Suprapubic skin (tissue), 4 donors: ENCODE data around the gene USP6NL.

ENCODE experiments used
- EP300 ChIP-seq: sonication (generic); formaldehyde crosslinking; IDR thresholded peaks from one replicate; pipeline ENCODE4 v1.6.1; 2017; ENCODE audit warnings: antibody characterized with exemption
- POLR2A ChIP-seq, 2 donors: fragments of 450-650 bp; IDR thresholded peaks; one replicate each; pipeline ENCODE4 v1.6.1; 2017; ENCODE audit warnings: antibody characterized with exemption in 2 of 2, mild to moderate bottlenecking in 2 of 2, moderate library complexity in 2 of 2
- POLR2AphosphoS5 ChIP-seq, 3 donors: sonication (generic); formaldehyde crosslinking; IDR thresholded peaks; one replicate each; pipeline ENCODE4 v1.6.1; 2017; ENCODE audit warnings: antibody characterized with exemption in 3 of 3
- TF ChIP-seq, protein P1 (sequence below), 2 donors: fragments of 200-600 bp in 1 of 2; fragments of 450-650 bp in 1 of 2; sonication (generic) in 1 of 2; IDR thresholded peaks; one replicate each; pipeline ENCODE4 v1.5.1; 2016 to 2019; ENCODE audit warnings: antibody characterized with exemption in 2 of 2, mild to moderate bottlenecking in 1 of 2, moderate library complexity in 1 of 2

DNA sequence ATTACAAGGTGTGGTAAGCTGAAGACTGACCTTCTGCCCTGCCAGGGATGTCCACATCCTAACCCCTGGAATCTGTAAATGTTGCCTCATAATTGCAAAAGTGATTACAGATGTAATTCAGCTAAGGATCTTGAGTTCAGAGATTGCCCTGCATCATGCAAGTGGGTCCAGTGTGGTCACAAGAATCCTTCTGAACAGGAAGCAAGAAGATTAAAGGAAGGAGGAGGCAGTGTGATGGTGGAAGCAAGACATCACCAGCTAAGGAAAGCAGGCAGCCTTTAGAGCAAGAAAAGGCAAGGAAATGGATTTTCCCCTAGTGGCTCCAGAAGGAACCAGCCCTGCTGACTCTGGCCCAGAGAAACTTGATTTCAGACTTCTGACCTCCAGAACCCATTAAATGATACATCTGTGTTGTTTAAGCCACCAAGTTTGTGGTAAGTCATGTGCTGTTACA lies 78.1 kb downstream of the USP6NL start:
- TF ChIP-seq, protein P1, sequence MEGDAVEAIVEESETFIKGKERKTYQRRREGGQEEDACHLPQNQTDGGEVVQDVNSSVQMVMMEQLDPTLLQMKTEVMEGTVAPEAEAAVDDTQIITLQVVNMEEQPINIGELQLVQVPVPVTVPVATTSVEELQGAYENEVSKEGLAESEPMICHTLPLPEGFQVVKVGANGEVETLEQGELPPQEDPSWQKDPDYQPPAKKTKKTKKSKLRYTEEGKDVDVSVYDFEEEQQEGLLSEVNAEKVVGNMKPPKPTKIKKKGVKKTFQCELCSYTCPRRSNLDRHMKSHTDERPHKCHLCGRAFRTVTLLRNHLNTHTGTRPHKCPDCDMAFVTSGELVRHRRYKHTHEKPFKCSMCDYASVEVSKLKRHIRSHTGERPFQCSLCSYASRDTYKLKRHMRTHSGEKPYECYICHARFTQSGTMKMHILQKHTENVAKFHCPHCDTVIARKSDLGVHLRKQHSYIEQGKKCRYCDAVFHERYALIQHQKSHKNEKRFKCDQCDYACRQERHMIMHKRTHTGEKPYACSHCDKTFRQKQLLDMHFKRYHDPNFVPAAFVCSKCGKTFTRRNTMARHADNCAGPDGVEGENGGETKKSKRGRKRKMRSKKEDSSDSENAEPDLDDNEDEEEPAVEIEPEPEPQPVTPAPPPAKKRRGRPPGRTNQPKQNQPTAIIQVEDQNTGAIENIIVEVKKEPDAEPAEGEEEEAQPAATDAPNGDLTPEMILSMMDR (IDR thresholded peaks at IDR 0.05) = no peak
- TF ChIP-seq EP300 (no peak), POLR2AphosphoS5 (IDR thresholded peaks at IDR 0.05) (no peak), POLR2A (IDR thresholded peaks at IDR 0.05) (no peak)
